Measurements from ENCODE around the gene EYS. TPM values are rescaled to one million over a fixed set of nuclear protein-coding genes. Genes with fewer than 3 reads are reported as not detected.

The EYS gene
- total and polyA plus RNA-seq, 2 of the 13 experiments (the other 11 are each of a cell fraction or from before 2014, with no cell fraction given), result 0.04 to 0.07 TPM

DNA sequence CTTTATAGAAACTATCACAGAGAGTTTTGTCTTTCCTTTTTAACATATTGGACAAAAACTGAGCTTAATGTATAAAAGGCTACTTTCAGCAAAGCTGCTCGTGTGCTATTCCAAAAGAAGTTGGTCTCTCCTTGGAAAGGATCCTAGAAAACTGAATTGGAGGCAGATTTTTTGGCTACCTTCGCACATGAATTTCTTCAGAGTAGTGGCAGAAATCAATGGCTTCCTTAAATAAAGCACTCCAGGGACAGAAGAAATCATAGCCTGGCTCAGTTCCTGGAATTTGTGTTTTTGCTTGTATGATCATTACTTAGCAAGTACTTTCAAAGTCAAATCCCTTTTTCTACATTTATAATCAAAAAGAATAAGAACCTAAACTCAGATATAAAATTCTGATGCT, 1291.1 kb downstream of the EYS start:
- no peaks in the 10 kb centered on the region for H3K27me3 ChIP-seq (ENCODE audit: control insufficient read depth in 1 of 2, insufficient read depth in 2 of 2, low read length in 2 of 2)
- no peak overlapping the region for H3K9ac ChIP-seq (ENCODE audit: insufficient read depth, low read depth, low read length)
- no peak for ATAC-seq
- ChIA-PET CTCF (ENCODE audit: low intra/inter-chr PET ratio, low total read pairs) (no interaction called here), POLR2A (no interaction called here)
- no peak overlapping the region for H3K27ac ChIP-seq (ENCODE audit: extremely low read length, insufficient read depth, low read length)
- BruUV-seq (replicated peaks), result no TSS peak
- no peaks in the 10 kb centered on the region for H3K36me3 ChIP-seq (replicated peaks in 1 of 2; ENCODE audit: control insufficient read depth in 1 of 2, insufficient read depth in 2 of 2, low read length in 2 of 2)
- no peaks in the 10 kb centered on the region for H4K20me1 ChIP-seq (ENCODE audit: insufficient read depth, low read length)
- no peaks in the 10 kb centered on the region for H3K4me1 ChIP-seq (ENCODE audit: insufficient read depth, low read length)
- H2AFZ ChIP-seq (ENCODE audit: low read length), result no peak overlapping the region
- FAIRE-seq, result no peak
- intact Hi-C loops (cut with micrococcal nuclease; ENCODE audit: unreplicated experiment) (no loop called here), in situ Hi-C loops (cut with HindIII; ENCODE audit: extremely low pct_ligation_motif_present, low pct_unique_long_range_greater_than_20kb) (no loop called here)
- H3K79me2 ChIP-seq (ENCODE audit: insufficient read depth, low read length), result no peaks in the 10 kb centered on the region
- DNase-seq (ENCODE audit: low spot score), result no peak
- H3K9me3 ChIP-seq (ENCODE audit: low read length), result peaks cover 13% of the 10 kb centered on the region; the same call in 1 of the 2 replicates
- TF ChIP-seq SRSF1 (optimal IDR thresholded peaks at IDR 0.05; ENCODE audit: low read depth, low read length) (no peak), MYPOP (CRISPR knock-in tag; IDR thresholded peaks at IDR 0.05) (no peak), HOXA7 (CRISPR knock-in tag; IDR thresholded peaks at IDR 0.05) (no peak), HNRNPK (IDR thresholded peaks at IDR 0.05; ENCODE audit: low read depth, low read length, poor library complexity, severe bottlenecking) (no peak), HNRNPUL1 (IDR thresholded peaks at IDR 0.05; ENCODE audit: low read depth, low read length) (no peak), TIGD3 (CRISPR knock-in tag; IDR thresholded peaks at IDR 0.05; ENCODE audit: borderline replicate concordance) (no peak), ZSCAN30 (CRISPR knock-in tag; IDR thresholded peaks at IDR 0.05) (no peak), MBD4 (IDR thresholded peaks at IDR 0.05; ENCODE audit: borderline replicate concordance, low read length) (no peak), RFX1 (IDR thresholded peaks at IDR 0.05) (no peak), MAFF (IDR thresholded peaks at IDR 0.05; ENCODE audit: low read depth, low read length) (no peak), ZNF256 (CRISPR knock-in tag; conservative IDR thresholded peaks at IDR 0.05) (no peak), ZNF253 (CRISPR knock-in tag; IDR thresholded peaks at IDR 0.05; ENCODE audit: borderline replicate concordance) (no peak), RAD21 (CRISPR knock-in tag; IDR thresholded peaks at IDR 0.05) (no peak), ATRX (CRISPR knock-in tag; IDR thresholded peaks at IDR 0.05; ENCODE audit: borderline replicate concordance) (no peak), ZNF20 (CRISPR knock-in tag; IDR thresholded peaks at IDR 0.05) (no peak), HDAC6 (IDR thresholded peaks at IDR 0.05; ENCODE audit: low read depth, low read length) (no peak)
- TF ChIP-seq, protein P1, sequence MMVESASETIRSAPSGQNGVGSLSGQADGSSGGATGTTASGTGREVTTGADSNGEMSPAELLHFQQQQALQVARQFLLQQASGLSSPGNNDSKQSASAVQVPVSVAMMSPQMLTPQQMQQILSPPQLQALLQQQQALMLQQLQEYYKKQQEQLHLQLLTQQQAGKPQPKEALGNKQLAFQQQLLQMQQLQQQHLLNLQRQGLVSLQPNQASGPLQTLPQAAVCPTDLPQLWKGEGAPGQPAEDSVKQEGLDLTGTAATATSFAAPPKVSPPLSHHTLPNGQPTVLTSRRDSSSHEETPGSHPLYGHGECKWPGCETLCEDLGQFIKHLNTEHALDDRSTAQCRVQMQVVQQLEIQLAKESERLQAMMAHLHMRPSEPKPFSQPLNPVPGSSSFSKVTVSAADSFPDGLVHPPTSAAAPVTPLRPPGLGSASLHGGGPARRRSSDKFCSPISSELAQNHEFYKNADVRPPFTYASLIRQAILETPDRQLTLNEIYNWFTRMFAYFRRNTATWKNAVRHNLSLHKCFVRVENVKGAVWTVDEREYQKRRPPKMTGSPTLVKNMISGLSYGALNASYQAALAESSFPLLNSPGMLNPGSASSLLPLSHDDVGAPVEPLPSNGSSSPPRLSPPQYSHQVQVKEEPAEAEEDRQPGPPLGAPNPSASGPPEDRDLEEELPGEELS (CRISPR knock-in tag; IDR thresholded peaks at IDR 0.05), result no peak
- TF ChIP-seq, protein P2, sequence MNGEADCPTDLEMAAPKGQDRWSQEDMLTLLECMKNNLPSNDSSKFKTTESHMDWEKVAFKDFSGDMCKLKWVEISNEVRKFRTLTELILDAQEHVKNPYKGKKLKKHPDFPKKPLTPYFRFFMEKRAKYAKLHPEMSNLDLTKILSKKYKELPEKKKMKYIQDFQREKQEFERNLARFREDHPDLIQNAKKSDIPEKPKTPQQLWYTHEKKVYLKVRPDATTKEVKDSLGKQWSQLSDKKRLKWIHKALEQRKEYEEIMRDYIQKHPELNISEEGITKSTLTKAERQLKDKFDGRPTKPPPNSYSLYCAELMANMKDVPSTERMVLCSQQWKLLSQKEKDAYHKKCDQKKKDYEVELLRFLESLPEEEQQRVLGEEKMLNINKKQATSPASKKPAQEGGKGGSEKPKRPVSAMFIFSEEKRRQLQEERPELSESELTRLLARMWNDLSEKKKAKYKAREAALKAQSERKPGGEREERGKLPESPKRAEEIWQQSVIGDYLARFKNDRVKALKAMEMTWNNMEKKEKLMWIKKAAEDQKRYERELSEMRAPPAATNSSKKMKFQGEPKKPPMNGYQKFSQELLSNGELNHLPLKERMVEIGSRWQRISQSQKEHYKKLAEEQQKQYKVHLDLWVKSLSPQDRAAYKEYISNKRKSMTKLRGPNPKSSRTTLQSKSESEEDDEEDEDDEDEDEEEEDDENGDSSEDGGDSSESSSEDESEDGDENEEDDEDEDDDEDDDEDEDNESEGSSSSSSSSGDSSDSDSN (CRISPR knock-in tag; IDR thresholded peaks at IDR 0.05), result no peak
- 2% methylated on average over 2 of the region's 2 CpGs for WGBS (ENCODE audit: low lambda C conversion rate)
- H3K4me2 ChIP-seq (ENCODE audit: low read depth, low read length), result no peak overlapping the region
- H3K4me3 ChIP-seq (replicated peaks in 1 of 3; ENCODE audit: insufficient read depth in 1 of 3, low read depth in 2 of 3, low read length in 3 of 3), result no peak overlapping the region

All from HepG2 (cell line).